ENCODE data around the gene DDX52. TPM values are rescaled to one million over a fixed set of nuclear protein-coding genes. Genes with fewer than 3 reads are reported as not detected.

The DDX52 gene
- total RNA-seq, 4 donors from 2014 or later: 17.2 to 27.9 (median 20.3) TPM

- WGBS, 2 donors: 47 to 54% methylated on average over 6 of the region's 6 CpGs
- DNase-seq: peak; percentile 27 to 28
- H3K4me1 ChIP-seq: peaks cover 18 to 23% of the 10 kb centered on the region in 2 donors
- no peak overlapping the region for H3K27ac ChIP-seq
- no peaks in the 10 kb centered on the region for H3K9me3 ChIP-seq
- intact Hi-C loops (cut with DNase I): loop anchor here (5.0 to 10.0 kb wide), 2 partner anchors 64 to 117 kb away; no protein-coding TSS in a partner anchor
- H3K27me3 ChIP-seq: no peaks in the 10 kb centered on the region
- H3K36me3 ChIP-seq: no peaks in the 10 kb centered on the region
- no peak overlapping the region for H3K4me3 ChIP-seq (replicated peaks in 1 of 3)
- TF ChIP-seq CTCF (IDR thresholded peaks at IDR 0.05) (peak in 4 of 6 experiments; percentile 30 to 43 (median 39)), POLR2A (IDR thresholded peaks at IDR 0.05) (no peak)
These were observed 7.3 kb upstream of the DDX52 start for GRCh38 chr17:37650419-37651003.

GRCh38 chr17:37648555-37648954, 5.3 kb upstream of the DDX52 start:
- Histone ChIP-seq H3K9me3 (no peaks in the 10 kb centered on the region), H3K4me3 (replicated peaks in 1 of 3) (no peak overlapping the region), H3K36me3 (no peaks in the 10 kb centered on the region), H3K27me3 (no peaks in the 10 kb centered on the region), H3K27ac (peak overlapping the region in 1 of 3 donors; percentile 48), H3K4me1 (peaks cover 18 to 28% of the 10 kb centered on the region in 2 donors)
- DNase-seq: peak in 1 of 2 donors; percentile 2
- TF ChIP-seq POLR2A (IDR thresholded peaks at IDR 0.05) (no peak), CTCF (IDR thresholded peaks at IDR 0.05) (no peak)
- 10 to 17% methylated on average over 2 of the region's 2 CpGs for WGBS, 2 donors
- intact Hi-C loops (cut with DNase I): no loop called here

- WGBS, 2 donors: 80 to 86% methylated on average over 1 of the region's 1 CpG
- intact Hi-C loops (cut with DNase I): no loop called here
These were observed 4.6 kb upstream of the DDX52 start for GRCh38 chr17:37647856-37648255.

GRCh38 chr17:37643869-37644268, 623 bp upstream of the DDX52 start:
- Histone ChIP-seq H3K4me1 (peaks cover 19 to 25% of the 10 kb centered on the region in 2 donors), H3K27ac (no peak overlapping the region), H3K4me3 (replicated peaks in 1 of 3) (peak overlapping the region in 1 of 3 donors; percentile 93), H3K36me3 (peaks cover 0 to 6% of the 10 kb centered on the region in 2 donors), H3K27me3 (no peaks in the 10 kb centered on the region), H3K9me3 (no peaks in the 10 kb centered on the region)
- intact Hi-C loops (cut with DNase I): no loop called here
- DNase-seq: no peak
- TF ChIP-seq CTCF (IDR thresholded peaks at IDR 0.05) (no peak), POLR2A (IDR thresholded peaks at IDR 0.05) (no peak)
- 10 to 14% methylated on average over 3 of the region's 3 CpGs for WGBS, 2 donors

More at GRCh38 chr17:37647856-37648255, 4.6 kb upstream of the DDX52 start:
- no peak for DNase-seq
- no peak overlapping the region for H3K27ac ChIP-seq
- H3K4me3 ChIP-seq (replicated peaks in 1 of 3): no peak overlapping the region
- no peaks in the 10 kb centered on the region for H3K27me3 ChIP-seq
- TF ChIP-seq POLR2A (IDR thresholded peaks at IDR 0.05) (no peak), CTCF (IDR thresholded peaks at IDR 0.05) (no peak)
- H3K36me3 ChIP-seq: no peaks in the 10 kb centered on the region
- no peaks in the 10 kb centered on the region for H3K9me3 ChIP-seq
- peaks cover 18 to 28% of the 10 kb centered on the region in 2 donors for H3K4me1 ChIP-seq

- intact Hi-C loops (cut with DNase I): no loop called here
- no peaks in the 10 kb centered on the region for H3K9me3 ChIP-seq
- H3K4me1 ChIP-seq: peaks cover 11 to 14% of the 10 kb centered on the region in 2 donors
- H3K36me3 ChIP-seq: peaks cover 0 to 6% of the 10 kb centered on the region in 2 donors
- peak overlapping the region; percentile 13 to 93 (median 71) for H3K4me3 ChIP-seq (replicated peaks in 1 of 3)
- TF ChIP-seq POLR2A (IDR thresholded peaks at IDR 0.05) (no peak), CTCF (IDR thresholded peaks at IDR 0.05) (no peak)
- no peak for DNase-seq
- peak overlapping the region; percentile 63 to 90 (median 78) for H3K27ac ChIP-seq
- no peaks in the 10 kb centered on the region for H3K27me3 ChIP-seq
- 1 to 3% methylated on average over 7 of the region's 7 CpGs for WGBS, 2 donors
These were observed 565 bp downstream of the DDX52 start for GRCh38 chr17:37642681-37643080.
